Gastrocnemius medialis (tissue), 4 donors: ENCODE results near the gene DISC1.

Source experiments
- CTCF ChIP-seq, 5 experiments: fragments of 450-650 bp in 3 of 5; fragments of 200-600 bp in 2 of 5; sonication (generic) in 2 of 5; IDR thresholded peaks in 4 of 5; conservative IDR thresholded peaks in 1 of 5; 1 replicate in 4 of 5; 2 replicates in 1 of 5; pipeline ENCODE4 v1.5.1; 2016 to 2019; ENCODE audit warnings: antibody characterized with exemption in 5 of 5, mild to moderate bottlenecking in 3 of 5, moderate library complexity in 3 of 5
- POLR2A ChIP-seq, 2 donors: fragments of 450-650 bp; IDR thresholded peaks; one replicate each; pipeline ENCODE4 v1.6.1; 2017; ENCODE audit warnings: antibody characterized with exemption in 2 of 2, mild to moderate bottlenecking in 2 of 2, moderate library complexity in 2 of 2

GRCh38 chr1:231715816-231716722 is 89.5 kb downstream of the DISC1 start:
- TF ChIP-seq CTCF (IDR thresholded peaks at IDR 0.05 in 4 of 5, conservative IDR thresholded peaks at IDR 0.05 in 1 of 5) (no peak), POLR2A (IDR thresholded peaks at IDR 0.05) (no peak)
